Upper lobe of right lung (tissue), 1 donor: ENCODE data around the gene HAPLN1. TPM values are rescaled to one million over a fixed set of nuclear protein-coding genes. Genes with fewer than 3 reads are reported as not detected.
"Not testable (repeated sequence)": the region's sequence is repeated elsewhere in the genome, so short reads cannot be mapped to it uniquely, and the experiment has no call there.

Source experiments
- ATAC-seq: fragments of 200-7000 bp; cut with Tn5 transposase; one replicate; pipeline ENCODE4 v1.9.1; 2020; ENCODE audit warnings: mild to moderate bottlenecking, moderate library complexity
- DNase-seq: peaks from one replicate; pipeline ENCODE4 v3.0.0-alpha.2; 2020
- H3K27ac ChIP-seq: fragments of 200-600 bp; one replicate; pipeline ENCODE4 v1.8.0; 2022
- H3K27me3 ChIP-seq: fragments of 200-600 bp; one replicate; pipeline ENCODE4 v1.8.0; 2022; ENCODE audit warnings: mild to moderate bottlenecking
- H3K36me3 ChIP-seq: fragments of 200-600 bp; one replicate; pipeline ENCODE4 v1.8.0; 2022
- H3K4me1 ChIP-seq: fragments of 200-600 bp; one replicate; pipeline ENCODE4 v1.8.0; 2022
- H3K4me3 ChIP-seq: fragments of 200-600 bp; one replicate; pipeline ENCODE4 v1.8.0; 2022; ENCODE audit warnings: mild to moderate bottlenecking
- H3K9me3 ChIP-seq: fragments of 200-600 bp; one replicate; pipeline ENCODE4 v1.8.0; 2022
- intact Hi-C: fragments of 100-400 bp; cut with DNase I; formaldehyde crosslinking; loops from one replicate; pipeline ENCODE4 v1.11.0; 2022
- total RNA-seq: library from RNA; stranded (reverse); fragmentation: NEBNext Ultra II Directional; extraction: Animal tissue kit (Norgen Biotek cat#: 25700); gene quantifications from one replicate; pipeline ENCODE4 v1.2.1, GENCODE V29; 2021
- TF ChIP-seq, protein P1 (sequence below): fragments of 200-600 bp; IDR thresholded peaks from one replicate; pipeline ENCODE4 v1.8.0; 2022; ENCODE audit warnings: antibody characterized with exemption
- donor health status: DM: no; HTN: yes; CAD: no; lungs with severe emphysema.

The HAPLN1 gene
- total RNA-seq, 1 donor from 2014 or later = 0.12 TPM

GRCh38 chr5:83740741-83741140 is 20.1 kb upstream of the HAPLN1 start:
- Histone ChIP-seq H3K9me3 (no peaks in the 10 kb centered on the region), H3K27ac (no peak overlapping the region), H3K4me1 (no peaks in the 10 kb centered on the region), H3K36me3 (no peaks in the 10 kb centered on the region), H3K4me3 (no peak overlapping the region), H3K27me3 (no peaks in the 10 kb centered on the region)
- TF ChIP-seq, protein P1, sequence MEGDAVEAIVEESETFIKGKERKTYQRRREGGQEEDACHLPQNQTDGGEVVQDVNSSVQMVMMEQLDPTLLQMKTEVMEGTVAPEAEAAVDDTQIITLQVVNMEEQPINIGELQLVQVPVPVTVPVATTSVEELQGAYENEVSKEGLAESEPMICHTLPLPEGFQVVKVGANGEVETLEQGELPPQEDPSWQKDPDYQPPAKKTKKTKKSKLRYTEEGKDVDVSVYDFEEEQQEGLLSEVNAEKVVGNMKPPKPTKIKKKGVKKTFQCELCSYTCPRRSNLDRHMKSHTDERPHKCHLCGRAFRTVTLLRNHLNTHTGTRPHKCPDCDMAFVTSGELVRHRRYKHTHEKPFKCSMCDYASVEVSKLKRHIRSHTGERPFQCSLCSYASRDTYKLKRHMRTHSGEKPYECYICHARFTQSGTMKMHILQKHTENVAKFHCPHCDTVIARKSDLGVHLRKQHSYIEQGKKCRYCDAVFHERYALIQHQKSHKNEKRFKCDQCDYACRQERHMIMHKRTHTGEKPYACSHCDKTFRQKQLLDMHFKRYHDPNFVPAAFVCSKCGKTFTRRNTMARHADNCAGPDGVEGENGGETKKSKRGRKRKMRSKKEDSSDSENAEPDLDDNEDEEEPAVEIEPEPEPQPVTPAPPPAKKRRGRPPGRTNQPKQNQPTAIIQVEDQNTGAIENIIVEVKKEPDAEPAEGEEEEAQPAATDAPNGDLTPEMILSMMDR = no peak
- intact Hi-C loops = no loop called here
- ATAC-seq (no peak), DNase-seq (no peak)

DNA sequence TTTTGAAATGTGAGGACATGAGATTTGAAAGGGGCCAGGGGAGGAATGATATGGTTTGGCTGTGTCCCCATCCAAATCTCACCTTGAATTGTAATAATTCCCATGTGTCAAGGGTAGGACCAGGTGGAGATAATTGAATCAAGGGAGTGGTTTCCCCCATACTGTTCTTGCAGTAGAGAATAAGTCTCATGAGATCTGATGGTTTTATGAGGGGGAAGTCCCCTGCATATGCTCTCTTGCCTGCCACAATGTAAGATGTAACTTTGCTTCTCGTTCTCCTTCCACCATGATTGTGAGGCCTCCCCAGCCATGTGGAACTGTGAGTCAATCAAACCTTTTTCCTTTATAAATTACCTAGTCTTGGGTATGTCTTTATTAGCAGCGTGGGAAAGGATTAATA is 15.5 kb upstream of the HAPLN1 start:
- H3K4me3 ChIP-seq, H3K27me3 ChIP-seq, H3K36me3 ChIP-seq, H3K27ac ChIP-seq, DNase-seq, ATAC-seq, intact Hi-C loops, H3K4me1 ChIP-seq, H3K9me3 ChIP-seq: not testable (repeated sequence)

GRCh38 chr5:83735058-83735457 is 14.4 kb upstream of the HAPLN1 start:
- H3K4me3 ChIP-seq, H3K27me3 ChIP-seq, ATAC-seq, DNase-seq, H3K36me3 ChIP-seq, H3K27ac ChIP-seq, H3K9me3 ChIP-seq, intact Hi-C loops, H3K4me1 ChIP-seq: not testable (repeated sequence)

DNA sequence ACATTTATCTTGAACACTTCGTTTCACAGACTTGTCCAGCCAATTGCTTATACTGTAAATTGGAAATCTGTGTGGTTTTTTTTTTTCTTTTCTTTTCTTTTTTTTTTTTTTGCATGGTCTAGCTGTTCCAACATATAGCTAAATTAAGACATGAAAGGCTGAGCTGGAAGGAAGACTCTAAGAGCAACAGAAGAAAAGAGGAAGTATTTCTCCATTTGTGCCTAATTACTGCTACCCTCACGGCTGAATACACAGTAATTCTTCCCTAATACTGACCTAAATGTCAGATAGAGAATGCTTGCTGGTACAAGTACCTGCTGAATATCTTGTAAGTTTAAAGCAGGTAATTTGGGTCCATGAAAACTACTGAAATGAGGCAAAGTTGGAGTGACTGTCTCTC is 11.0 kb upstream of the HAPLN1 start:
- H3K9me3 ChIP-seq = no peaks in the 10 kb centered on the region
- intact Hi-C loops = no loop called here
- H3K27ac ChIP-seq = no peak overlapping the region
- no peaks in the 10 kb centered on the region for H3K36me3 ChIP-seq
- H3K27me3 ChIP-seq = no peaks in the 10 kb centered on the region
- no peaks in the 10 kb centered on the region for H3K4me1 ChIP-seq
- DNase-seq (no peak), ATAC-seq (no peak)
- no peak overlapping the region for H3K4me3 ChIP-seq
- TF ChIP-seq, protein P1 = no peak

DNA sequence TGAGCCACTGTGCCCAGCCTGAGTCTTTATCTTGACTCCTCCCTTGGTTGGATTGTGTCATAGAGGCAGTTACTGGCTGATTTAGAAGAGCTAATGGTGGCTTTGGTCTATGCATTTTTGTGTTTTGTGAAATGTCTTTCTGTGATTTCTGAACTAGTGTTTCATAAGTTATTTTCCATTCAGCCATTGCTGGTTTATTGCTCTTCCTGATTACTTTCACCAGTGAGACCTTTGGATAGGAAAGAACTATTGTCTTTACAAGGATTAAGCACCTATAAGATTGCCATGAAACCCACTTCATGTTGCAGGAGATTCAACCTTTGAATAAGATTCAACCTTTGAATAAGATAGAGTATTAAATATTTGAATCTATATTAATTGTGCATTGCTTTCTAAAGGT is 8.7 kb upstream of the HAPLN1 start:
- no peaks in the 10 kb centered on the region for H3K36me3 ChIP-seq
- H3K9me3 ChIP-seq = no peaks in the 10 kb centered on the region
- H3K4me1 ChIP-seq = no peaks in the 10 kb centered on the region
- DNase-seq (no peak), ATAC-seq (no peak)
- H3K4me3 ChIP-seq = no peak overlapping the region
- H3K27ac ChIP-seq = no peak overlapping the region
- TF ChIP-seq, protein P1 = no peak
- intact Hi-C loops = no loop called here
- no peaks in the 10 kb centered on the region for H3K27me3 ChIP-seq

GRCh38 chr5:83726912-83727311 is 6.3 kb upstream of the HAPLN1 start:
- Histone ChIP-seq H3K9me3 (no peaks in the 10 kb centered on the region), H3K27me3 (peaks cover 10% of the 10 kb centered on the region), H3K4me1 (peaks cover 8% of the 10 kb centered on the region), H3K27ac (no peak overlapping the region), H3K36me3 (no peaks in the 10 kb centered on the region), H3K4me3 (no peak overlapping the region)
- intact Hi-C loops = no loop called here
- DNase-seq = no peak
- TF ChIP-seq, protein P1 = no peak
- ATAC-seq = no peak

GRCh38 chr5:83724935-83725334 is 4.3 kb upstream of the HAPLN1 start:
- TF ChIP-seq, protein P1 = no peak
- ATAC-seq (no peak), DNase-seq (no peak)
- H3K9me3 ChIP-seq = no peaks in the 10 kb centered on the region
- H3K27me3 ChIP-seq = peaks cover 21% of the 10 kb centered on the region
- no peaks in the 10 kb centered on the region for H3K36me3 ChIP-seq
- intact Hi-C loops = no loop called here
- H3K27ac ChIP-seq = no peak overlapping the region
- H3K4me3 ChIP-seq = no peak overlapping the region
- peaks cover 10% of the 10 kb centered on the region for H3K4me1 ChIP-seq
